Measurements from ENCODE around the gene UNCX. TPM values are rescaled to one million over a fixed set of nuclear protein-coding genes. Genes with fewer than 3 reads are reported as not detected.

The UNCX gene
- total RNA-seq, 2 experiments from 2014 or later = not detected

DNA sequence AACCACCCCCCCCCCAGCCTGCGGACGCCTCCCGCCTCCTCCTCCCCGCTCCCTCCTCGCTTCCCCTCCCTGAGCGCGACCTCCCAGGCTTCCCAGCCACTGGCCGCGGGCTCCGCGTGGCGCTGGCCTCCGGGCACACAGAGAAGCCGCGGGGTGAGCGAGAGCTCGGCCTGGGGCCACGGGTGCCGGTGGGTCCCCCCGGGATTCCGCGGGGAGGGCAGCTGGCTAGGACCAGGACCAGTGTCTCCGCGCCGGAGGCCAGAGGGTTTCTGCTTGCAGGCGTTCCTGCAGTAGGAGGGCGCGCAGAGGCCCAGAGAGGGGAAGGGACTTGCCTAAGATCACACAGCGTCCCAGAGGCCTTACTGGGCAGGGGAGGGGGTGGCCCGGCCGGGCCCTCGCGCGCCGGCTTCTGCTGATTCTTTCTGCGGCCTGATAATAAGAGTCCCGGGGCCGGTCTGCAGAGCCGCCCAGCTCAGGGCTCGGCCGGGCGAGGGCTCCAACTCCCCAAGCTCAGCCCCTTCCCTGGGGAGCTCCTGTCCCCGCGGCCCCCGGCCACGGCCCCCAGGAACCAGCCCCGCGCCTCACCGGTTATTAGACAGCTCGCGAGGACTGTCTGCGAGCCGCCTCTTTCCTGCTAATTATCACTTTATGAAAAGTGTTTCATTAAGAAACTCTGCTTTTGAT, 10.1 kb downstream of the UNCX start:
- no peak for ATAC-seq
- Mint-ChIP-seq H3K36me3 (ENCODE audit: low read depth) (peaks cover 6% of the 10 kb centered on the region), H3K4me1 (ENCODE audit: low read depth) (no peaks in the 10 kb centered on the region), H3K9me3 (ENCODE audit: insufficient read depth) (no peaks in the 10 kb centered on the region), H3K4me3 (no peak overlapping the region), H3K27ac (no peak overlapping the region), H3K27me3 (ENCODE audit: low read depth) (peaks cover 69% of the 10 kb centered on the region)
- DNase-seq = no peak
- ChIA-PET CTCF (no interaction called here), POLR2A (interaction anchor here (0.7 to 0.8 kb wide), 2 partner anchors 175 to 1107 kb away, joined by 3 read pairs; no protein-coding TSS in a partner anchor)

DNA sequence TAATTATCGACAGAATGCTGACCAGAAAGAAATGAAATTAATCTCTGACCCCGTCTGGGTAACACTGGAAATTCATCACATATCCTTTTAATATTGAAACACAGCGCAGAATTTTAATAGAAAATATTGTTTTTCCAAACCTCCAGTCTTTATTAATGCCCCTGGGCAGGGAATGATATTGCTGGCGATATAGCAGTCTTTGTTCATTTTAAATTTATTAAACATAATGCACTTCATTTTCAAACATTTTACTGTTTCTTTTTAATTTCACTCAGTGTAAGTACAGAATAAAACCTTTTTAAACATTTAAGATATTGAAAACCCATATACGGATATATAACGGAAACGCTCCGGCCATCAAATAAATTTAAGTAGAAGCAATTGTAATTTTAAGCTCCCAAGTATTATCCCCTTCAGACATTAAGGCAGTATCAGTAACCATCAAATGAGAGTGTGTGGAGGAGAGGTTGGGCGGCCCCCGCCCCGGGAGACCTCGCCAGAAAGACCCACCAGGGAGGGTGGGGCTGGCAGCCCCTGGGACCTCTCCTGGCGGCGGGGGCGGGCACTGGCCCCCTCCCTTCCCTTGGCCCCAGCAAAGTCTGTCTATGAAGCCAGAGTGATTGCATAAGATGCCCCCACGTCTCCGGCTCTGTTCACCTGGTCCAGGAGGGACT, 10.8 kb downstream of the UNCX start:
- Mint-ChIP-seq H3K4me3 (no peak overlapping the region), H3K9me3 (ENCODE audit: insufficient read depth) (no peaks in the 10 kb centered on the region), H3K27me3 (ENCODE audit: low read depth) (peaks cover 68% of the 10 kb centered on the region), H3K27ac (no peak overlapping the region), H3K4me1 (ENCODE audit: low read depth) (no peaks in the 10 kb centered on the region), H3K36me3 (ENCODE audit: low read depth) (peaks cover 6% of the 10 kb centered on the region)
- POLR2A ChIA-PET = interaction anchor here (0.8 kb wide), 1 partner anchor 1107 kb away, joined by 3 read pairs; no protein-coding TSS in a partner anchor
- CTCF ChIA-PET = no interaction called here
- ATAC-seq = no peak
- no peak for DNase-seq

DNA sequence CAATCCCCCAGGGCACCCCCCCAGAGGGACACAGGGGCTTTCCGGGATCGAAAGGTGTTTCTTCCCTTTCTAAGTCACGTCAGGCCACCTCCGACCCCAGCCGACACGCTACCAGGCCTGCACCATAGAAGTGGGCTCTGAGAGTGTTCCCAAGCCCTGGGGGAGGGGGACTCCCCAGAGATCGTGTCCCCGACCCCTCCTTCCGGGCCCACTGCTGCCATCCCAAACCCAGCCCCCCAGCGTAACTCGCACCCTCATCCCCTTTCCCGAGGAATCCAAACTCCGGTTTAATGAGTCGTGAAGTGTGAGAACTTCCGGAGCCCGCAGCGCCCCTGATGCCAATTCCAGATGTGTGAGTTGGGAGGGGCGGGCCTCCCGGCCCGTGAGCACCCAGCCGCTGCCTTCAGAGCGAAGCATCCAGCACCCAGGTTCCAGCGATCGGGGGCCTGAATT, 11.3 kb downstream of the UNCX start:
- ChIA-PET CTCF (no interaction called here), POLR2A (no interaction called here)
- Mint-ChIP-seq H3K9me3 (ENCODE audit: insufficient read depth) (no peaks in the 10 kb centered on the region), H3K27me3 (ENCODE audit: low read depth) (peaks cover 67% of the 10 kb centered on the region), H3K4me1 (ENCODE audit: low read depth) (no peaks in the 10 kb centered on the region), H3K36me3 (ENCODE audit: low read depth) (peaks cover 5% of the 10 kb centered on the region), H3K4me3 (no peak overlapping the region), H3K27ac (no peak overlapping the region)
- no peak for ATAC-seq
- no peak for DNase-seq

DNA sequence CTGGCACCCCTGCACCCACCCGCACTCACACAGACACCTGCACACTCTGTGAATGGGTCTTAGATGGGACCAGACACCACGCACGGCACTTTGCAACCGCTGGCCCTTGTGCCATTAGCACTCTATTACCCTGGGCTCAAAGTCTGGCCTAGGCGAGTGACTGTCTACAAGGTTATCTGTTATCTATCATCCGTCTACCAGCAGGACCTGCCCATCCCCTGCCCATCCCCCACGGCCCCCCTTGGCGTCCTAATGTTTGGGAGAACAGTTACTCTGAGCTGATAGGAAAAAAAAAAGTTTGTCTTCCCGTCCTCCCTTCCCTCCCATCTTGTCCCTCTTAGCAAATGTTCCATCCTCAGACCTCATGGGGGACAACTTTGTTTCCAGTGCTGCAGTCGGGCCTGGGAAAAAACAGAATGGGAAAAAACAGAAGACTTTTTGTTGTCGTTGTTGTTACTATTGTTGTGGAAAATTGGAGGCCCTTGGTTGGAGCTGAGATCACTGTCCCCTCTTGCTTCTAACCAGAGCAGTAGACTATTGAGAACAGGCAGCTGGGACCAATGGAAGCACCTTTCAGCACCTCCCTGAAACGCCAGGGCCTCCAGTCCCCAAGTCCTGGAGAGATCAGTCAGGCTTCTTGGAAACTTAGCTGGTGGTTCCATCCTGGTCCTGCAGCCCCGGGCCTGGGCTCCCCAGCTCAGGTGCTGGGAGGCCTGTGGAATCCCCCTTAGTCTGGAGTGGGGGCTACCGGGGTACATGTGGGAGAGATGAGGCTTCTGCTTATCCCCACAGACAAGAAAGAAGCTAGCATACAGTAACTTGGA, 12.2 kb downstream of the UNCX start:
- ChIA-PET CTCF (no interaction called here), POLR2A (no interaction called here)
- Mint-ChIP-seq H3K4me1 (ENCODE audit: low read depth) (no peaks in the 10 kb centered on the region), H3K27ac (no peak overlapping the region), H3K27me3 (ENCODE audit: low read depth) (peaks cover 60% of the 10 kb centered on the region), H3K9me3 (ENCODE audit: insufficient read depth) (no peaks in the 10 kb centered on the region), H3K4me3 (no peak overlapping the region), H3K36me3 (ENCODE audit: low read depth) (peaks cover 2% of the 10 kb centered on the region)
- ATAC-seq (no peak), DNase-seq (no peak)

DNA sequence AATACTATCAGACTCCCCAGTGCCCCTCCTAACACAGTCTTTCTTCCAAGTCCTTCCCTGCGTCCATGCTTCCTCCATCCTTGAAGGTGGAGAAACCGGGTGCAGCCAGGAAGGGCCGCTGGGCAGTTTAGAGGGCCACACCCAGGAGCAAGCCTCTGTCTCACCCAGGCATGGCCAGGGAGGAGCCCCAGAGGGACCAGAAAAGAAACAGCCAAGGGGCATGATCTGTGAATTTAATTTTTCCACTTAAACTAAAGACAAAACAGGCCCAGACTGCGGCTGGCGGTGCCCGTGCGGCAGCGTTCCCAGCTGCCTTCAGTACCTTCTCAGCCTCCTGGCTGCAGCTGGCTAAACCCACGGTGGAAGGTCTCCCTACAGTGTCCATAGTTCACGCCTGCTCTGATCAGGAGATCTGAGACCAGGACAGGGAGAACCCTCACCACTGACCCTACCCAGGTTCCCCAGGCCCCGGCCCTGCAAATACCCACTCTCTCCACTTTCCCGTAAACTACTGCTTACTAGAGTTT, 12.9 kb downstream of the UNCX start:
- H3K27ac Mint-ChIP-seq = no peak overlapping the region
- peaks cover 2% of the 10 kb centered on the region for H3K36me3 Mint-ChIP-seq (ENCODE audit: low read depth)

DNA sequence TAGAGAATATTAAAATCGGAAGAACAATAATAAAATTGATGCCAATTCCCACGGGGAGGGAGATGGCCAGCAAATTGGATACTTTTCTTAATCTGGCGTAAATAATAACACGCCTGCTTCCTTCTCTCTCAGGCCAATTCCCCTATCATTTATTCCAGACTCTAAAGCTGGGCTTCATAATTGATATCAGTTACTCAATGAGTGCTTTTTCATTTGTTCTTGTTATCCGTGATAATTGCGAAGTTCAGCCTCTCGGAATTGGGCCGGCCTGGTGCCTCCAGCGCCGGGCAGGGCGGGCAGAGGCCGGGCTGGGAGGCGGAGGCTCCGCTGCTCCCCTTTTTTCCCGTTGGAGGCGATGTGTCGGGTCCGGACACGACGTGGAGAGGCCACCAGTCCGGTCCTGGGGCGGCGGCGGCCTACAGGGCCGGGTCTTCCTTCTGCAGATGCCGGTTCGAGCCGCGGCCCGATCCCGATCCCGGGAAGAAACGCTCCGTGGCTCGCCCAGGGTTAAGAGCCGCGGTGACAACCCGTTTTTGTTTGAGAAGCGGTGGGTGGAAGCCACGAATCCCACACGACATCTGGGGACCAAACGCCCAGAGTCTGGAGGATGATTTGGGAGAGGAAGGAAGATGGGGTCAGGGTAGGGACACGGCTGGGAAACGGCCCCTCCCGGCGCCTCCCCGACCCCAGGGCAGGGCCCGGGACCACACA, 13.6 kb downstream of the UNCX start:
- Mint-ChIP-seq H3K4me1 (ENCODE audit: low read depth) (no peaks in the 10 kb centered on the region), H3K9me3 (ENCODE audit: insufficient read depth) (no peaks in the 10 kb centered on the region), H3K36me3 (ENCODE audit: low read depth) (no peaks in the 10 kb centered on the region), H3K27me3 (ENCODE audit: low read depth) (peaks cover 60% of the 10 kb centered on the region), H3K27ac (no peak overlapping the region), H3K4me3 (no peak overlapping the region)
- DNase-seq (no peak), ATAC-seq (no peak)
- ChIA-PET POLR2A (no interaction called here), CTCF (no interaction called here)

More for the DNA sequence above, 12.9 kb downstream of the UNCX start:
- DNase-seq (no peak), ATAC-seq (no peak)
- no peaks in the 10 kb centered on the region for H3K9me3 Mint-ChIP-seq (ENCODE audit: insufficient read depth)
- ChIA-PET POLR2A (no interaction called here), CTCF (no interaction called here)
- peaks cover 60% of the 10 kb centered on the region for H3K27me3 Mint-ChIP-seq (ENCODE audit: low read depth)
- no peak overlapping the region for H3K4me3 Mint-ChIP-seq
- H3K4me1 Mint-ChIP-seq (ENCODE audit: low read depth) = no peaks in the 10 kb centered on the region

DNA sequence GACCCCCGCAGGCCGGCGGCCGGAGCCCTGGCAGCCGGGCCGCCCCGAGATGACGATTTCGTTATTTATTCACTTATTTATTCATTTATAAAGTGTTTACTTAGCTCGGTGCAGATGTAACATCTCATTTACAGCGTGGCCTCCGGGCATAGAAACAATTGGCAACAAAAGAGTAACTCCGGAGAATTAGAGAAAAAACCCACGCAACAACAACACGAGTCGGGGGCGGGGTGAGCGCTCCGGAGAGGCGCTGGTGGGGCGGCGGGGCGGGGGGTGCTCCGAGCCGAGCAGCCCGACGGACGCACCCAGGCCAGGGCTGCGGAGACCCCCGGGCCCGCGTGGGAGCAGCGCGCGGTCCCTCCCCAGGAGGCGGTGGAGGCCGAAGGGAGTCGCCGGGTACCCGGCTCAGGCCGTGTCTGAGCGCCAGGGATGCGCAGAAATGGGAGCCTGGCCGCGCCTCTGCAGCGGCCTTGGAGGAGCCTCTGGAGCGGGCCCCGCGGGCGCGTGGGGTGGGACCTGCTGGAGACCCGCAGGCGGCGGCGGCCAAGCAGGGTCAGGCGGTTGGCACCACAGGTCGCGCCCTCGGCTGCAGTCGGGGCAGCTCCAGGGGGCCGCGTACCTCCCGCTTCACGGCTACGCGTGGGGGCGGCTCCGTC, 14.3 kb downstream of the UNCX start:
- no peak for ATAC-seq
- ChIA-PET POLR2A (no interaction called here), CTCF (no interaction called here)
- no peaks in the 10 kb centered on the region for H3K36me3 Mint-ChIP-seq (ENCODE audit: low read depth)
- H3K9me3 Mint-ChIP-seq (ENCODE audit: insufficient read depth) = no peaks in the 10 kb centered on the region
- no peak overlapping the region for H3K4me3 Mint-ChIP-seq
- peaks cover 56% of the 10 kb centered on the region for H3K27me3 Mint-ChIP-seq (ENCODE audit: low read depth)
- no peak overlapping the region for H3K27ac Mint-ChIP-seq
- no peaks in the 10 kb centered on the region for H3K4me1 Mint-ChIP-seq (ENCODE audit: low read depth)
- DNase-seq = no peak

DNA sequence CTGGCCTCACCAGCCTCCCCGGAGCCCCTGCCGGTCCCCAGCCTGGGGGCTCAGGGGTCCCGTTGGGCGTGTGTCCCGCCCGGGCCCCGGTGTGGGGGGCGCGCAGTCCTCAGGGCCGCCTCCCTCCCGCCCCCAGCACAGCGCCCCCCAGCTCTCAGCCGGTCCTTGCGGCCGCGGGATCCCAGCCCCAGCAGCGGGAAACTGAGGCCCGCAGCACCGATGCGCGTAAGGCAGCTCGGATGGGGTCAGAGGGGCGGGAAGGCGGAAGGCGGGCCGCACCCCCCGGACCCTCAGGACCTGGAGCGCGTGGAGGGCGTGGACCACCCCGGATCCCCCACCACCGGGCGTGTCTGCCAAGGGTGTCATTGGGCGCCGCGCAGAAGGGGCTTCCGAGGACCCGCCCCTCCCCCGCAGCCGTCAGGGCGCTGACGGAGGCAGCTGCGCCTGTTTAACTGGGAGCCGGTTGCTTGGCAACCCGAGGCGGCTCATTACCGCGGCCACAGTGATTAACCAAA, 14.9 kb downstream of the UNCX start:
- H3K9me3 Mint-ChIP-seq (ENCODE audit: insufficient read depth) = no peaks in the 10 kb centered on the region
- ChIA-PET CTCF (no interaction called here), POLR2A (no interaction called here)
- no peaks in the 10 kb centered on the region for H3K4me1 Mint-ChIP-seq (ENCODE audit: low read depth)
- no peaks in the 10 kb centered on the region for H3K36me3 Mint-ChIP-seq (ENCODE audit: low read depth)
- peaks cover 56% of the 10 kb centered on the region for H3K27me3 Mint-ChIP-seq (ENCODE audit: low read depth)
- H3K4me3 Mint-ChIP-seq = no peak overlapping the region
- no peak for ATAC-seq
- no peak overlapping the region for H3K27ac Mint-ChIP-seq
- no peak for DNase-seq

DNA sequence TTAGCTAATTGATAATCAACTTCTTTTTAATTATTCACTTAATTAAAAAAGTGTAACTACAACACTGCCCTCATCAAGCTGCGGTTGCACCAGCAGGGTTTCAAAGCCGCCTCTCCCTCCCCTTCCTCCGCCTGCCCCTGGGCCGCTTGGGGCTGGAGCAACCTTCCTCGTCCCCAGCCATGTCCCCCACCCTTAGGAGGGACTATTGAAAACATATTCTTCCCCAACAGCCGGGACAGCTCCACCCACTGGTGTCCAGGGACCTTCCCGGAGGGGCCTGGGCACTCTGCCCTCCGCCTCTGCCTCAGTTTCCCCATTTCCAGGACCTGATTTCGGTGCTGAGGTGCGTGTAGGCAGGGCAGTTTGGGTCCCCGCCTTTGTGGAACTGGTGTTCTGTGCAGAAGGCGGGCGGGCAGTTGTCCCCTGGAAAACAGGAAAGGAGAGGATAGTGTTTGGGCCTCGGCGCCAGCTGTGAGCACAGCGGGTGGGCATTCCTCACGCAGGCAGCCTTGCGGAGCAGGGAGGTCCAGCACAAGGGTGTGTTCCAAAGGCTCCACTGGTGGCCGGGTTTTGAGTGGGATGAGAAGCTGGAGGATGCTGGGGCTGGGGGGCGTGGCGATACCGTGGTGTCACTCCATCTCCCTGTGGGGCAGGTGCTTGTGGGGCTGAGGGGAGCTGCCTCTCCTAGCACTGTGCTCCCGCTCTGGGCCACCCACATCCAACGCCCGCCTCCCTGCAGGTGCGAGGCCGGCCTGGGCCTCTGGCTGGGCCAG, 15.7 kb downstream of the UNCX start:
- Mint-ChIP-seq H3K4me1 (ENCODE audit: low read depth) (no peaks in the 10 kb centered on the region), H3K36me3 (ENCODE audit: low read depth) (no peaks in the 10 kb centered on the region), H3K4me3 (no peak overlapping the region), H3K27me3 (ENCODE audit: low read depth) (peaks cover 53% of the 10 kb centered on the region), H3K9me3 (ENCODE audit: insufficient read depth) (no peaks in the 10 kb centered on the region), H3K27ac (no peak overlapping the region)
- POLR2A ChIA-PET = no interaction called here
- no peak for ATAC-seq
- no peak for DNase-seq
- CTCF ChIA-PET = no interaction called here

DNA sequence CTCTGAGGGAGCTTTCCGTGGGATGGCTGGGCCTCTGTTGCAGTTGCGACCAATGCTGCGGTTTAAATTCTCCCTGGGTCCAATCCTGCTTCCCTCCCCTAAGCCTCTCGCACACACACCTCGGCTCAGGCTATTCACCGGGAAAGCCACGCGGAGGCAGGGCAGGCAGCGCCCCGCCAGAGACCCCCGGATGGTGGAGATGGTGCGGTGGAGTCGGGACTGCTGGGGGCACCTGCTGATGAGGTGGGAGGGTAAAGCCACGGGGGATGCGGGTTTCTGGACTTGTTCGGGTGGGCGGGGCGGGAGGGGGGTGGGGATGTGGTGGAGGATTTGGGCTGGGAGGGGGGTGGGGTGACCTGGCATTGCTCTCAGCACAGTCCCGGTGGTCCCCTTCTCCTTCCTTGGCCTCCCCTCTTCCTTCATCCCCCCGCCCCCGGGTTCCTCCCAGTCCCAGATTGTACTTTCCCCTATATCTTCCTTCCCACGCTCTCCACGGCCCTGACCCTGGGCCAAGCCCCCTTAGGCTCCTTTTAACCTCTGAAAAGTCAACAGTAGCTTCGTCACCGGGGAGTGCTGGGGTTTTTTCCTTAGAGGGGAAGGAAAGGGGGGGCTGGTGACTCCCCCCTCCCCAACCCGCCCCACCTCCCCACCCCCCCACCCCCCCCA, 16.4 kb downstream of the UNCX start:
- Mint-ChIP-seq H3K27me3 (ENCODE audit: low read depth) (peaks cover 53% of the 10 kb centered on the region), H3K27ac (no peak overlapping the region), H3K4me3 (no peak overlapping the region), H3K36me3 (ENCODE audit: low read depth) (no peaks in the 10 kb centered on the region), H3K9me3 (ENCODE audit: insufficient read depth) (no peaks in the 10 kb centered on the region), H3K4me1 (ENCODE audit: low read depth) (no peaks in the 10 kb centered on the region)
- ChIA-PET POLR2A (no interaction called here), CTCF (no interaction called here)
- ATAC-seq (no peak), DNase-seq (no peak)

All from activated CD8-positive, alpha-beta T cell treated with anti-CD3 and anti-CD28 coated beads, Interleukin-2, amount 10 ng/mL, durations not matched to agents 7 days and 5 days (primary cell).